IgD-negative memory B cell (primary cell): ENCODE measurements around the gene ANKRD31. TPM values are rescaled to one million over a fixed set of nuclear protein-coding genes. Genes with fewer than 3 reads are reported as not detected.

Experiments
- H3K27ac Mint-ChIP-seq, 3 donors: one replicate each; pipeline ENCODE4 v1.8.0; 2020 to 2022; ENCODE audit warnings: mild to moderate bottlenecking in 3 of 3, mixed read lengths in 3 of 3, moderate library complexity in 1 of 3
- H3K27me3 Mint-ChIP-seq: one replicate; pipeline ENCODE4 v1.8.0; 2021; ENCODE audit warnings: mixed read lengths
- H3K36me3 Mint-ChIP-seq: one replicate; pipeline ENCODE4 v1.8.0; 2020; ENCODE audit warnings: mild to moderate bottlenecking, mixed read lengths
- H3K4me1 Mint-ChIP-seq, 3 donors: one replicate each; pipeline ENCODE4 v1.8.0; 2020 to 2022; ENCODE audit warnings: mixed read lengths in 3 of 3, mild to moderate bottlenecking in 1 of 3
- H3K4me3 Mint-ChIP-seq, 4 donors: one replicate each; pipeline ENCODE4 v1.8.0; 2020 to 2022; ENCODE audit warnings: mild to moderate bottlenecking in 4 of 4, mixed read lengths in 4 of 4, moderate library complexity in 3 of 4
- H3K9me3 Mint-ChIP-seq, 3 donors: one replicate each; pipeline ENCODE4 v1.8.0; 2020 to 2021; ENCODE audit warnings: mixed read lengths in 3 of 3, mild to moderate bottlenecking in 1 of 3
- polyA plus RNA-seq: library from polyadenylated mRNA; unstranded; fragments of 300-500 nt; fragmentation: Illumina TruSeq; gene quantifications from one replicate; pipeline ENCODE4 v1.2.3, GENCODE V29; 2021

Gene ANKRD31
- polyA plus RNA-seq, 1 donor from 2014 or later, result 0.10 TPM

GRCh38 chr5:75051217-75051751 is 185.4 kb downstream of the ANKRD31 start:
- Mint-ChIP-seq H3K36me3 (no peaks in the 10 kb centered on the region), H3K9me3 (no peaks in the 10 kb centered on the region), H3K4me3 (peak overlapping the region; percentile 6 to 79 (median 37)), H3K27me3 (peaks cover 53% of the 10 kb centered on the region), H3K4me1 (peaks cover 6 to 21% (median 14%) of the 10 kb centered on the region in 3 donors), H3K27ac (no peak overlapping the region)

DNA sequence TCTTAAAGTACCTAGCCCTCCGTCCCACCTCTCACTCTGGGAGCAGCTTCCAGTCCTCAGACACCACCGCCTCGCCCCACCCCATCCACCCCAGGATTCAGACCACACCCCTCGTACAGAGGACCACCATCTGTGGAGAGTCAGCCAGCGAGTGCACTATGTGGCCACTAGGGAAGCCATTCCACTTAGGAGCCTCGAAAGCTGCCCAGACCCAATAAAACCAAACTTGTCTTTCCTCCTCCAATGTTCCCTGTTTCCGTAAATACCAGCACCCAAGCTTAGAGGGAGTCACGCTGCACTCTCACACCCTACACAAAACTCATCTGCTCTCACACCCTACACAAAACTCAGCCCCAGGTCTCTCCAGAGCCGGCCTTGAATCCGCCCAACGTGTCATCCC is 186.3 kb downstream of the ANKRD31 start:
- Mint-ChIP-seq H3K27ac (no peak overlapping the region), H3K9me3 (no peaks in the 10 kb centered on the region), H3K36me3 (no peaks in the 10 kb centered on the region), H3K27me3 (peaks cover 49% of the 10 kb centered on the region), H3K4me1 (peaks cover 6 to 21% (median 14%) of the 10 kb centered on the region in 3 donors), H3K4me3 (no peak overlapping the region)

DNA sequence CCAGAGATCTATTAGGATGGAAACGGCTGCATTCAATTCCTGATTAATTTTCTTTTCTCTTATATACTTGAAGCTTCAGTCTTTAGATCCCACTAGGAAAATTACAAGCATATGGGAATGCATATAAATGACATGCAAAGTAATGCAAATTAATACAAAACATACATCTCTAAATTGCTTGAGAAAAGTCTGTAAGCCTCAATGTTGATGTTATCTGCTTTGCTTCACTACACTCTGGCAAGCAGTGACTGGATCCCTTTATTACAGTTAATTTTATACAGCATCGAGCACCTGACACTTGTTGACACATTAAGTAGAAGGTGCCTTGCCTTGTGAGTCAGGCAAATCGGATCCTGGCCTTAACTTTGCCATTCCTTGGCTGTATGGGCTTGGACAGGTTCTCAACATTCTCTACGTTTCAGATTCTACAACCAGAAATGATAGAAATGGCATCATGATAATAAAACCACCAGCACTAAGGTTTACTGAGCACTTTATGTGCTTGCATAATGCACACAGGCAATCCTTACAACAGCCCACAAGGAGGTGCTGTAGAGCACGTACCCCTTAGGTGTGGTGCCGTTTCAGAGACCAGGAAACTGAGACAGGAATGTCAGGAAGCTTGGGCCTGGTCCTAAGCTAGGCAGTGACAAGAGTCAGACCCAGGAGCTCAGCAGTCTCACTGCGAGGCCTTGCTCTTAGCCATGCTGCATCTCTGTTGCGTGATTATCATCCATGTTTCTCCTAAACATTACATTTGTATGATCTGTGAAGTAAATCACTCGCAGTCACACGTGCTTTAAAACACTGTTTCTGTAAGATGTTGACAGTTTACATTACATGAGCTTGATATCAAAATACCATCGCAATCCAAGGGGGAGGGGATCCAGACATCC is 187.0 kb downstream of the ANKRD31 start:
- peaks cover 6 to 19% (median 12%) of the 10 kb centered on the region in 3 donors for H3K4me1 Mint-ChIP-seq
- H3K4me3 Mint-ChIP-seq, result no peak overlapping the region
- peaks cover 42% of the 10 kb centered on the region for H3K27me3 Mint-ChIP-seq
- no peaks in the 10 kb centered on the region for H3K36me3 Mint-ChIP-seq
- H3K9me3 Mint-ChIP-seq, result no peaks in the 10 kb centered on the region
- H3K27ac Mint-ChIP-seq, result no peak overlapping the region

- H3K27me3 Mint-ChIP-seq, result peaks cover 32% of the 10 kb centered on the region
- no peak overlapping the region for H3K27ac Mint-ChIP-seq
- no peaks in the 10 kb centered on the region for H3K36me3 Mint-ChIP-seq
- peaks cover 5 to 14% (median 10%) of the 10 kb centered on the region in 3 donors for H3K4me1 Mint-ChIP-seq
- peak overlapping the region in 2 of 4 donors; percentile 12 to 60 for H3K4me3 Mint-ChIP-seq
- H3K9me3 Mint-ChIP-seq, result no peaks in the 10 kb centered on the region
These were observed 188.2 kb downstream of the ANKRD31 start for GRCh38 chr5:75048457-75048953.

DNA sequence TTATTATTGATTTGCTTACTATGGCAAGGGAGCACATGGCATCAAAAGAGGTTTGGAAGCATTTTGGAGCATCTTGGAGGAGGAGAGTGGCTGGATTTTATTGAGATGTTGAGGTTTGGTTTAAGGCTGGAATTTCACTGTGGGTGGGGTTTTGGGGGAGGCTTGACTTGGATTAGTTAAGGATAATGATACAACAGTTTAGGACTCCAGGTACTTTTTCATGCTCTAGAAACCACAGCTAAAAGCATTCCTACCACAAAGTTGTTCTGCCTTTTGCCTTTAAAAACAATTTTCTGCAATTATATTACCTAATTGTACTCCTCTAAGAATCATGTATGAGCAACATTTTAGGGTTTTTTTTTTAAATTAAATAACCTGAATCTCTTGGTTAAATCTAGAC is 189.3 kb downstream of the ANKRD31 start:
- H3K4me3 Mint-ChIP-seq, result no peak overlapping the region
- H3K4me1 Mint-ChIP-seq, result peaks cover 5 to 14% (median 10%) of the 10 kb centered on the region in 3 donors
- no peaks in the 10 kb centered on the region for H3K36me3 Mint-ChIP-seq
- H3K27me3 Mint-ChIP-seq, result peaks cover 40% of the 10 kb centered on the region
- H3K9me3 Mint-ChIP-seq, result no peaks in the 10 kb centered on the region
- no peak overlapping the region for H3K27ac Mint-ChIP-seq

DNA sequence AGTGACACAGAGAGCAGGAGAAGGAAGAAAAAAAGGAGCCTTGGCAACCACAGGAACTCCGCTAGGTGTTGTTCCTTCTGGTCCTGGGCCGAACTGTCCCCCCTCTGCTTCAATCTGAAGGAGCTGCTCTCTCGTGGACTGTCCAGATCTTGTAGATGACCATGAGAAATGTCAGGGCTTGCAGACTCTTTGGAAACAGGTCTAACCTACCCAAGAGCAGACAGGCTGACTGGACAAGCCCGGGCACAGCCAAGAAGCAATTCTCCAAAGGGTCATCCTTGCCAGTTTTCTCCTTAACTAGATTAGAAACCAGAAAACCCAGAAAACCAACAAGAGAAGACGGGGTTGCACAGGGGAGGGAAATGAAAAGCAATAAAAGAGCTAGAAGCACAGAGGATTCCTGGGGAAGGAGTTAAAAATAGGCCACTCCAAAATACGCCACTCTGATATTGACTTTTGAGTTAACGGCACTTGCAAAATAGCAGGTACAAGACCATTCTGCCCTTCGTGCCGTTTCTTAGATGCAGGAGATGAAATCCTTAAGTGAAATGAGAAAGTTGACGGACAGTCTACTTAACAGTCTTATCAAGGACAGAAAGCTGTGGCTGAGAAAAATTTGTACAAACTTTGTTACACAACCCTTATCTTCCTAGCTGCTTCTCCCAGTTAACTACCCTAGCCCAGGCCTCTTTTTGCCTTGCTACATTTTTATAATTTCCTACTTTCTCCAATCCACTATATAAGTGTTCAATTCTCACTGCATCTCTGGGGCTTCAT is 190.1 kb downstream of the ANKRD31 start:
- peaks cover 35% of the 10 kb centered on the region for H3K27me3 Mint-ChIP-seq
- peaks cover 2 to 9% (median 5%) of the 10 kb centered on the region in 3 donors for H3K4me1 Mint-ChIP-seq
- H3K4me3 Mint-ChIP-seq, result no peak overlapping the region
- no peaks in the 10 kb centered on the region for H3K9me3 Mint-ChIP-seq
- no peaks in the 10 kb centered on the region for H3K36me3 Mint-ChIP-seq
- H3K27ac Mint-ChIP-seq, result no peak overlapping the region

DNA sequence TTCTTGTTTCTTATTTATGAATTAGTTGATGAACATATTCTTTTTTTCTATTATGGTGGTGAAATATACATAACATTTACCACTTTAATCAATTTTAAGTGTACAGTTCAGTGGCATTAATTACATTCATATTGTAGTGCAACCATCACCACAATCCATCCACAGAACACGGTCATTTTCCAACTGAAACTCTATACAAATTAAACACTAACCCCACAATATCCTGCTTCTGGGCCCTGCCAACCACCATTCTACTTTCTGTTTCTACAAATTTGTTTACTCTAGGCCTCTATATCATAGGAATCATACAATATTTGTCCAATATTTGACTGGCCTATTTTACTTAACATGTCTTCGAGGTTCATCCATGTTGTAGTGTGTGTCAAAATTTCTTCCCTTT is 191.6 kb downstream of the ANKRD31 start:
- H3K27me3 Mint-ChIP-seq, result peaks cover 26% of the 10 kb centered on the region
- no peak overlapping the region for H3K27ac Mint-ChIP-seq
- H3K36me3 Mint-ChIP-seq, result no peaks in the 10 kb centered on the region
- H3K4me1 Mint-ChIP-seq, result peaks cover 0 to 7% (median 2%) of the 10 kb centered on the region in 3 donors
- H3K9me3 Mint-ChIP-seq, result no peaks in the 10 kb centered on the region
- no peak overlapping the region for H3K4me3 Mint-ChIP-seq

GRCh38 chr5:75044406-75044805 is 192.3 kb downstream of the ANKRD31 start:
- Mint-ChIP-seq H3K27me3 (peaks cover 24% of the 10 kb centered on the region), H3K4me1 (peaks cover 0 to 6% (median 2%) of the 10 kb centered on the region in 3 donors), H3K27ac (no peak overlapping the region), H3K9me3 (no peaks in the 10 kb centered on the region), H3K36me3 (no peaks in the 10 kb centered on the region), H3K4me3 (no peak overlapping the region)

- Mint-ChIP-seq H3K4me3 (no peak overlapping the region), H3K4me1 (peaks cover 0 to 2% (median 0%) of the 10 kb centered on the region in 3 donors)
These were observed 192.9 kb downstream of the ANKRD31 start for GRCh38 chr5:75043633-75044264.

DNA sequence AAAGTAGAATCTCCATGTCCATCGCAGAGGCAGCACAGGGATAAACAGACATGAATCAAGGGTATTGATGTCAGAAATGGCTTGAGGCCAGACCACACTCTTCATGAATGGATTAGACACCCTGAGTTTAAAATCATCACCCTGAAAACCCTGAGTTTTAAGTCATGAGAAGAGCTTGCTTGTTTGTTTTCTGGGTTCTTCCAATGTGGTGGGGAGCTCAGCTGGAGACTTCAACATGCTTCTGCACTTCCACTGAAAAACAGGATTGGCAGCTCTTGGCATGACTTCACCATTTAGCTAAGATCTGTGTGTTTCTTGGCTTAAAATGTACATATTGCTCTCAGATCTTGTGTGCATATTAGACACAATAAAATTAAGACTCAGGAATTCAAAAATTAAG is 194.2 kb downstream of the ANKRD31 start:
- Mint-ChIP-seq H3K36me3 (peaks cover 1% of the 10 kb centered on the region), H3K27me3 (peaks cover 16% of the 10 kb centered on the region), H3K9me3 (no peaks in the 10 kb centered on the region), H3K4me3 (no peak overlapping the region), H3K27ac (no peak overlapping the region), H3K4me1 (no peaks in the 10 kb centered on the region)

More at GRCh38 chr5:75043633-75044264, 192.9 kb downstream of the ANKRD31 start:
- no peaks in the 10 kb centered on the region for H3K9me3 Mint-ChIP-seq
- no peak overlapping the region for H3K27ac Mint-ChIP-seq
- H3K27me3 Mint-ChIP-seq, result peaks cover 19% of the 10 kb centered on the region
- no peaks in the 10 kb centered on the region for H3K36me3 Mint-ChIP-seq

DNA sequence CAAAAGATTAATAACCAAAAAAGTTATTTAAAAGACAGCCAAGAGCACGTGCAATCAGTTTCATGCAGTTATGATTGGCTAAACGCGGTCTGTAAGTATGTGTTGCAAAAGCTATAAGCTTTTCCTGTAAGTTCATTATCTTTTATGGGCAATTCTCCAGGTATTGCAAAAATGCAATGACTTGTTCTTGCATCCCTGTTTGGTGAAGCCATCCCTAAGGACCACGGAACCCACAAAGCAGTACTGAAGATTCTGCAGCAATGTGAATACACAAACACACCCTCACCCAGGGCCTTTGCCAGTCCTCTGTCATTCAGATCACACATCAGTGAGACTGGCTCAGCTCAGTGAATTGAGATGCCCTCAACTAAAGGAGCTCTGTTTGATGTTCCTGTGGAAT is 195.7 kb downstream of the ANKRD31 start:
- Mint-ChIP-seq H3K4me1 (no peaks in the 10 kb centered on the region), H3K27me3 (peaks cover 14% of the 10 kb centered on the region), H3K9me3 (no peaks in the 10 kb centered on the region), H3K4me3 (no peak overlapping the region), H3K27ac (no peak overlapping the region), H3K36me3 (peaks cover 1% of the 10 kb centered on the region)

DNA sequence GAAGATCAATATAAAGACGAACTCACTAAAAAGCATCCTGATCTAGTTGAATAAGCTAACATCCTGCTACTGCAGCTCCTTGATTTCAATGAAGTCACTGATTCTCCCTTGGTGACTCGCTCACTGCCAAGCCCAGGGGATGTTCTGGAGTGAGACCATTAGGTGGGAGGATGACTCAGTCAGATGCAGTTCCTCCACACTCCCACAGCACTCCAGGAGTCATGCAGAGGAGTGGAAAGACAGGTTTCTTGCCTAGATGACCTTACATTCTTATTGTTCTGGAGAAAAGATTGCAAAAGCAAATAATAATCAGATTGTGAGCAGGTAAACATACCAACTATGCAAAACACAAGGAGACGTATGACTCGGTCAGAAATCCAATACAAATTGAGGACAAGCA is 199.6 kb downstream of the ANKRD31 start:
- H3K4me3 Mint-ChIP-seq, result no peak overlapping the region
- peaks cover 2% of the 10 kb centered on the region for H3K27me3 Mint-ChIP-seq
- H3K9me3 Mint-ChIP-seq, result no peaks in the 10 kb centered on the region
- H3K36me3 Mint-ChIP-seq, result peaks cover 1% of the 10 kb centered on the region
- no peaks in the 10 kb centered on the region for H3K4me1 Mint-ChIP-seq
- H3K27ac Mint-ChIP-seq, result no peak overlapping the region

GRCh38 chr5:75034137-75034739 is 202.4 kb downstream of the ANKRD31 start:
- H3K27ac Mint-ChIP-seq, result no peak overlapping the region
- H3K36me3 Mint-ChIP-seq, result peaks cover 1% of the 10 kb centered on the region
- H3K27me3 Mint-ChIP-seq, result peaks cover 2% of the 10 kb centered on the region
- H3K4me1 Mint-ChIP-seq, result no peaks in the 10 kb centered on the region
- no peaks in the 10 kb centered on the region for H3K9me3 Mint-ChIP-seq
- no peak overlapping the region for H3K4me3 Mint-ChIP-seq

DNA sequence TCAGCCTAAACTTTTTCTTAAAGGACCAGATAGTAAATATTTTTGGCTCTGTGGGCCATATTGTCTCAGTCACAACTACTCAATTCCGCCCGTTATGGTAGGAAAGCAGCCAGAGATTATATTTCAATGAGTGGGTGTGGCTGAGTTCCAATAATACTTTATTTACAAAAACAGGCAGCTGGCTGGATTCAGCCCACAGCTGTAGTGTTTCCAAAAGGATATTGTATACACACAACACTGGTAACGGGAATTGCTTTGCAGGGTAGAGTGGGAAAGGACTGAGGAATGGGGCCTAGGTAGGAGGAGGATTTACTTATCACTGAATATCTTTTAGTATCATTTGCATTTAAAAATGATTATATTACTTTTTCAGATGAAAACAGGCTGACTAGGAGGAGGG is 205.3 kb downstream of the ANKRD31 start:
- Mint-ChIP-seq H3K9me3 (no peaks in the 10 kb centered on the region), H3K27me3 (peaks cover 2% of the 10 kb centered on the region), H3K4me3 (no peak overlapping the region), H3K27ac (no peak overlapping the region), H3K36me3 (no peaks in the 10 kb centered on the region), H3K4me1 (no peaks in the 10 kb centered on the region)
